ENCODE data around the gene TRABD2A.
A peak's percentile ranks its signal among the peaks of the same experiment; 100 is the strongest.

Gene TRABD2A

GRCh38 chr2:84849271-84849952, 31.5 kb downstream of the TRABD2A start:
- DNase-seq: no peak

GRCh38 chr2:84847326-84848050, 33.4 kb downstream of the TRABD2A start:
- no peak for DNase-seq

GRCh38 chr2:84846741-84847142, 34.1 kb downstream of the TRABD2A start:
- DNase-seq: no peak

- DNase-seq: no peak
Observed at GRCh38 chr2:84846041-84846663, 34.7 kb downstream of the TRABD2A start.

GRCh38 chr2:84844141-84844540, 36.7 kb downstream of the TRABD2A start:
- no peak for DNase-seq

GRCh38 chr2:84841577-84841976, 39.3 kb downstream of the TRABD2A start:
- DNase-seq: peak in 1 of 4 experiments; percentile 16

- no peak for DNase-seq
Observed at GRCh38 chr2:84840306-84840705, 40.6 kb downstream of the TRABD2A start.

- DNase-seq: no peak
Observed at GRCh38 chr2:84839851-84840250, 41.0 kb downstream of the TRABD2A start.

GRCh38 chr2:84838434-84839145, 42.3 kb downstream of the TRABD2A start:
- no peak for DNase-seq

- no peak for DNase-seq
Observed at GRCh38 chr2:84836215-84836614, 44.7 kb downstream of the TRABD2A start.

GRCh38 chr2:84833481-84834150, 47.3 kb downstream of the TRABD2A start:
- no peak for DNase-seq

- no peak for DNase-seq
Observed at GRCh38 chr2:84832772-84833461, 48.0 kb downstream of the TRABD2A start.

GRCh38 chr2:84830758-84831500, 50.0 kb downstream of the TRABD2A start:
- DNase-seq: no peak

- no peak for DNase-seq
Observed at GRCh38 chr2:84830095-84830494, 50.8 kb downstream of the TRABD2A start.

GRCh38 chr2:84829693-84830092, 51.2 kb downstream of the TRABD2A start:
- DNase-seq: no peak

GRCh38 chr2:84827978-84828575, 52.8 kb downstream of the TRABD2A start:
- no peak for DNase-seq

- DNase-seq: no peak
Observed at GRCh38 chr2:84823788-84824187, 57.1 kb downstream of the TRABD2A start.

- DNase-seq: no peak
Observed at GRCh38 chr2:84823229-84823628, 57.7 kb downstream of the TRABD2A start.

GRCh38 chr2:84821806-84822205, 59.1 kb downstream of the TRABD2A start:
- DNase-seq: no peak

GRCh38 chr2:84817239-84817655, 63.6 kb downstream of the TRABD2A start:
- DNase-seq: no peak

- no peak for DNase-seq
Observed at GRCh38 chr2:84816426-84817026, 64.4 kb downstream of the TRABD2A start.

All from activated naive CD4-positive, alpha-beta T cell (primary cell).